Hepatocyte (in vitro differentiated cells): Measurements from ENCODE around the gene NXPH2. TPM values are rescaled to one million over a fixed set of nuclear protein-coding genes. Genes with fewer than 3 reads are reported as not detected.

Experiments used
- DNase-seq: peaks from one replicate; pipeline ENCODE4 v3.0.0-alpha.2; 2016; ENCODE audit warnings: low spot score
- H2AFZ ChIP-seq: fragments of 200-600 bp; sonication (generic); 2 replicates; pipeline ENCODE4 v1.6.0; 2016; ENCODE audit warnings: antibody characterized with exemption, mild to moderate bottlenecking
- H3K27ac ChIP-seq: fragments of 200-600 bp; sonication (generic); 2 replicates; pipeline ENCODE4 v1.5.1; 2016; ENCODE audit warnings: mild to moderate bottlenecking
- H3K27me3 ChIP-seq: fragments of 200-600 bp; sonication (generic); 2 replicates; pipeline ENCODE4 v1.6.1; 2016
- H3K36me3 ChIP-seq: fragments of 200-600 bp; sonication (generic); replicated peaks from 2 replicates; pipeline ENCODE4 v1.5.1; 2016; ENCODE audit warnings: low read depth; ENCODE audit not compliant: insufficient read depth
- H3K4me1 ChIP-seq: fragments of 200-600 bp; sonication (generic); 2 replicates; pipeline ENCODE4 v1.5.1; 2016; ENCODE audit warnings: mild to moderate bottlenecking, moderate library complexity; ENCODE audit not compliant: insufficient read depth
- H3K4me2 ChIP-seq: fragments of 200-600 bp; sonication (generic); 2 replicates; pipeline ENCODE4 v1.6.0; 2016
- H3K4me3 ChIP-seq: fragments of 200-600 bp; sonication (generic); 2 replicates; pipeline ENCODE4 v1.5.1; 2016; ENCODE audit warnings: mild to moderate bottlenecking
- H3K79me2 ChIP-seq: fragments of 200-600 bp; sonication (generic); 2 replicates; pipeline ENCODE4 v1.6.0; 2017; ENCODE audit warnings: mild to moderate bottlenecking
- H3K9me2 ChIP-seq: fragments of 200-600 bp; sonication (generic); replicated peaks from 2 replicates; pipeline ENCODE4 v1.6.0; 2017; ENCODE audit warnings: mild to moderate bottlenecking; ENCODE audit not compliant: insufficient read depth
- H3K9me3 ChIP-seq: fragments of 200-600 bp; sonication (generic); 2 replicates; pipeline ENCODE4 v1.5.1; 2016; ENCODE audit warnings: low read depth, mild to moderate bottlenecking
- H4K20me1 ChIP-seq: fragments of 200-600 bp; sonication (generic); 2 replicates; pipeline ENCODE4 v1.6.0; 2016; ENCODE audit warnings: mild to moderate bottlenecking; ENCODE audit not compliant: insufficient read depth, poor library complexity, severe bottlenecking
- CTCF ChIP-seq: fragments of 200-600 bp; sonication (generic); IDR thresholded peaks from 2 replicates; pipeline ENCODE4 v1.5.1; 2016; ENCODE audit warnings: antibody characterized with exemption, mild to moderate bottlenecking; ENCODE audit not compliant: poor library complexity
- EZH2 ChIP-seq: fragments of 200-600 bp; sonication (generic); IDR thresholded peaks from 2 replicates; pipeline ENCODE4 v1.6.1; 2016; ENCODE audit warnings: antibody characterized with exemption, mild to moderate bottlenecking, borderline replicate concordance
- EZH2phosphoT487 ChIP-seq: fragments of 200-600 bp; sonication (generic); IDR thresholded peaks from one replicate; pipeline ENCODE4 v1.6.1; 2018; ENCODE audit warnings: antibody characterized with exemption, mild to moderate bottlenecking, low read depth, moderate library complexity; ENCODE audit not compliant: unreplicated experiment, severe bottlenecking
- WGBS: methylation state at CpG from one replicate; pipeline ENCODE4 v1.1.6; 2016; ENCODE audit warnings: low lambda C conversion rate; ENCODE audit errors: missing lambda C conversion rate; 5-methylcytosine and 5-hydroxymethylcytosine counted together
- polyA plus RNA-seq: library from polyadenylated mRNA; unstranded; fragments of >200 nt; fragmentation: Nextera tagmentation; extraction: Ambion mirVana; gene quantifications from 2 replicates; pipeline ENCODE4 v1.2.1, GENCODE V29; 2016
- total RNA-seq: library from RNA; depleted of rRNA; stranded (reverse); fragments of >200 nt; gene quantifications from 2 replicates; pipeline ENCODE4 v1.2.3, GENCODE V29; 2014

Gene NXPH2
- total and polyA plus RNA-seq, 2 experiments from 2014 or later, result 1.5 to 6.3 TPM

GRCh38 chr2:138775736-138776135 lies 4.5 kb downstream of the NXPH2 start:
- WGBS, result 76% methylated on average over 4 of the region's 4 CpGs
- Histone ChIP-seq H2AFZ (no peak overlapping the region), H3K27me3 (peaks cover 22% of the 10 kb centered on the region), H3K79me2 (no peaks in the 10 kb centered on the region), H3K36me3 (no peaks in the 10 kb centered on the region), H3K9me2 (no peaks in the 10 kb centered on the region), H3K27ac (no peak overlapping the region), H3K4me3 (no peak overlapping the region), H4K20me1 (no peaks in the 10 kb centered on the region), H3K4me2 (no peak overlapping the region), H3K4me1 (peaks cover 23% of the 10 kb centered on the region), H3K9me3 (no peaks in the 10 kb centered on the region)
- TF ChIP-seq EZH2phosphoT487, result no peak
- TF ChIP-seq CTCF, result no peak
- TF ChIP-seq EZH2, result no peak
- no peak for DNase-seq

- Histone ChIP-seq H3K79me2 (no peaks in the 10 kb centered on the region), H3K27me3 (no peaks in the 10 kb centered on the region), H2AFZ (no peak overlapping the region), H3K36me3 (no peaks in the 10 kb centered on the region), H3K9me2 (no peaks in the 10 kb centered on the region), H3K4me1 (no peaks in the 10 kb centered on the region), H3K4me3 (no peak overlapping the region), H3K27ac (no peak overlapping the region), H4K20me1 (no peaks in the 10 kb centered on the region), H3K4me2 (no peak overlapping the region), H3K9me3 (no peaks in the 10 kb centered on the region)
- no peak for DNase-seq
- 44% methylated on average over 4 of the region's 4 CpGs for WGBS
- TF ChIP-seq EZH2, result no peak
- TF ChIP-seq EZH2phosphoT487, result no peak
- no peak for TF ChIP-seq CTCF
Measured at GRCh38 chr2:138771534-138771933, 8.7 kb downstream of the NXPH2 start.

GRCh38 chr2:138767101-138767500 lies 13.1 kb downstream of the NXPH2 start:
- no peak overlapping the region for H2AFZ ChIP-seq
- DNase-seq, result no peak
- no peak overlapping the region for H3K4me3 ChIP-seq
- no peak overlapping the region for H3K27ac ChIP-seq
- no peaks in the 10 kb centered on the region for H3K9me2 ChIP-seq
- H3K79me2 ChIP-seq, result no peaks in the 10 kb centered on the region
- no peak for TF ChIP-seq EZH2
- no peak for TF ChIP-seq EZH2phosphoT487
- WGBS, result 93% methylated on average over 1 of the region's 1 CpG
- no peaks in the 10 kb centered on the region for H3K27me3 ChIP-seq
- H3K36me3 ChIP-seq, result no peaks in the 10 kb centered on the region
- no peaks in the 10 kb centered on the region for H3K9me3 ChIP-seq
- no peaks in the 10 kb centered on the region for H4K20me1 ChIP-seq
- H3K4me1 ChIP-seq, result no peaks in the 10 kb centered on the region
- no peak overlapping the region for H3K4me2 ChIP-seq

GRCh38 chr2:138766464-138766863 lies 13.7 kb downstream of the NXPH2 start:
- Histone ChIP-seq H3K79me2 (no peaks in the 10 kb centered on the region), H3K9me2 (no peaks in the 10 kb centered on the region), H3K4me2 (no peak overlapping the region), H3K27ac (no peak overlapping the region), H3K27me3 (no peaks in the 10 kb centered on the region), H3K4me1 (no peaks in the 10 kb centered on the region), H4K20me1 (no peaks in the 10 kb centered on the region), H2AFZ (no peak overlapping the region), H3K36me3 (no peaks in the 10 kb centered on the region), H3K9me3 (no peaks in the 10 kb centered on the region), H3K4me3 (no peak overlapping the region)
- no peak for DNase-seq
- TF ChIP-seq EZH2phosphoT487 (no peak), CTCF (no peak), EZH2 (no peak)
- 93% methylated on average over 3 of the region's 3 CpGs for WGBS
